ENCODE measurements around the gene KRT14.
"Not testable (repeated sequence)": the region's sequence is repeated elsewhere in the genome, so short reads cannot be mapped to it uniquely, and the experiment has no call there.

The KRT14 gene

GRCh38 chr17:41622340-41623183 lies 35.9 kb upstream of the KRT14 start:
- not testable (repeated sequence) for FAIRE-seq

GRCh38 chr17:41621916-41622315 lies 35.2 kb upstream of the KRT14 start:
- no peak for FAIRE-seq

- not testable (repeated sequence) for FAIRE-seq
Measured at GRCh38 chr17:41621435-41621817, 34.7 kb upstream of the KRT14 start.

GRCh38 chr17:41620583-41621434 lies 34.1 kb upstream of the KRT14 start:
- no peak for FAIRE-seq

GRCh38 chr17:41619927-41620582 lies 33.4 kb upstream of the KRT14 start:
- FAIRE-seq: not testable (repeated sequence)

GRCh38 chr17:41619036-41619926 lies 32.6 kb upstream of the KRT14 start:
- no peak for FAIRE-seq

GRCh38 chr17:41618341-41619035 lies 31.8 kb upstream of the KRT14 start:
- no peak for FAIRE-seq

- no peak for FAIRE-seq
Measured at GRCh38 chr17:41617698-41618097, 31.0 kb upstream of the KRT14 start.

- FAIRE-seq: no peak
Measured at GRCh38 chr17:41617136-41617535, 30.4 kb upstream of the KRT14 start.

GRCh38 chr17:41616486-41616885 lies 29.8 kb upstream of the KRT14 start:
- FAIRE-seq: not testable (repeated sequence)

GRCh38 chr17:41615454-41615853 lies 28.8 kb upstream of the KRT14 start:
- FAIRE-seq: no peak

- not testable (repeated sequence) for FAIRE-seq
Measured at GRCh38 chr17:41614767-41615166, 28.1 kb upstream of the KRT14 start.

GRCh38 chr17:41614098-41614497 lies 27.4 kb upstream of the KRT14 start:
- no peak for FAIRE-seq

GRCh38 chr17:41613277-41614082 lies 26.8 kb upstream of the KRT14 start:
- FAIRE-seq: no peak

GRCh38 chr17:41612376-41613160 lies 25.9 kb upstream of the KRT14 start, which contains the start of gene KRT16:
Gene KRT16 (minus strand): TSS chr17:41612767. CDS start chr17:41612688, 79 bp downstream.
- FAIRE-seq: not testable (repeated sequence)

GRCh38 chr17:41610965-41611640 lies 24.4 kb upstream of the KRT14 start:
- no peak for FAIRE-seq

- not testable (repeated sequence) for FAIRE-seq
Measured at GRCh38 chr17:41610061-41610517, 23.4 kb upstream of the KRT14 start.

- FAIRE-seq: not testable (repeated sequence)
Measured at GRCh38 chr17:41606930-41607329, 20.2 kb upstream of the KRT14 start.

- no peak for FAIRE-seq
Measured at GRCh38 chr17:41602524-41602923, 15.8 kb upstream of the KRT14 start.
